Measurements from ENCODE around the gene ANKRD12. TPM values are rescaled to one million over a fixed set of nuclear protein-coding genes. Genes with fewer than 3 reads are reported as not detected.

The ANKRD12 gene
- total RNA-seq, 8 experiments from 2014 or later = 18.5 to 48.5 (median 35.9) TPM

GRCh38 chr18:9109523-9109922, 27.1 kb upstream of the ANKRD12 start:
- Histone ChIP-seq H3K27ac (no peak overlapping the region), H3K4me3 (no peak overlapping the region), H3K4me1 (replicated peaks in 1 of 2) (peaks cover 13 to 38% of the 10 kb centered on the region in 2 donors)
- 6 to 96% (median 56%) methylated on average over 3 to 4 of the region's 4 CpGs; no CpG with 5 or more reads in 1 of the 10 experiments for WGBS, 10 experiments
- ATAC-seq (replicated peaks in 6 of 8) = peak in 2 of 8 experiments; percentile 55 to 57
- in situ Hi-C loops (cut with MboI; ENCODE audit: low pct_unique_long_range_greater_than_20kb in 2 of 9, low sequenced_read_pairs in 9 of 9, unreplicated experiment in 9 of 9) = no loop called here

- no peak overlapping the region for H3K27ac ChIP-seq
- peak in 1 of 8 experiments; percentile 25 for ATAC-seq (replicated peaks in 6 of 8)
- H3K4me3 ChIP-seq = no peak overlapping the region
- in situ Hi-C loops (cut with MboI; ENCODE audit: low pct_unique_long_range_greater_than_20kb in 2 of 9, low sequenced_read_pairs in 9 of 9, unreplicated experiment in 9 of 9) = no loop called here
- H3K4me1 ChIP-seq (replicated peaks in 1 of 2) = peaks cover 0 to 6% of the 10 kb centered on the region in 2 donors
- 37 to 100% (median 90%) methylated on average over 1 to 7 of the region's 7 CpGs; no CpG with 5 or more reads in 2 of the 10 experiments for WGBS, 10 experiments
These were observed 23.0 kb upstream of the ANKRD12 start for GRCh38 chr18:9113468-9114149.

- in situ Hi-C loops (cut with MboI; ENCODE audit: low pct_unique_long_range_greater_than_20kb in 2 of 9, low sequenced_read_pairs in 9 of 9, unreplicated experiment in 9 of 9) = no loop called here
- no peak overlapping the region for H3K27ac ChIP-seq
- H3K4me1 ChIP-seq (replicated peaks in 1 of 2) = no peaks in the 10 kb centered on the region
- no peak for ATAC-seq (replicated peaks in 6 of 8)
- no peak overlapping the region for H3K4me3 ChIP-seq
These were observed 20.6 kb upstream of the ANKRD12 start for GRCh38 chr18:9115984-9116383.

GRCh38 chr18:9117980-9118841, 18.4 kb upstream of the ANKRD12 start:
- no peak for ATAC-seq (replicated peaks in 6 of 8)
- WGBS, 10 experiments = 40 to 92% (median 80%) methylated on average over 3 to 5 of the region's 5 CpGs; no CpG with 5 or more reads in 1 of the 10 experiments
- Histone ChIP-seq H3K4me1 (replicated peaks in 1 of 2) (no peaks in the 10 kb centered on the region), H3K4me3 (no peak overlapping the region), H3K27ac (no peak overlapping the region)
- in situ Hi-C loops (cut with MboI; ENCODE audit: low pct_unique_long_range_greater_than_20kb in 2 of 9, low sequenced_read_pairs in 9 of 9, unreplicated experiment in 9 of 9) = no loop called here

- ATAC-seq (replicated peaks in 6 of 8) = no peak
- Histone ChIP-seq H3K27ac (no peak overlapping the region), H3K4me3 (no peak overlapping the region), H3K4me1 (replicated peaks in 1 of 2) (no peaks in the 10 kb centered on the region)
- in situ Hi-C loops (cut with MboI; ENCODE audit: low pct_unique_long_range_greater_than_20kb in 2 of 9, low sequenced_read_pairs in 9 of 9, unreplicated experiment in 9 of 9) = no loop called here
- WGBS, 10 experiments = 0 to 100% (median 69%) methylated on average over 1 of the region's 1 CpG; no CpG with 5 or more reads in 2 of the 10 experiments
These were observed 15.8 kb upstream of the ANKRD12 start for GRCh38 chr18:9120796-9121195.

- Histone ChIP-seq H3K4me3 (no peak overlapping the region), H3K27ac (no peak overlapping the region), H3K4me1 (replicated peaks in 1 of 2) (no peaks in the 10 kb centered on the region)
- no peak for ATAC-seq (replicated peaks in 6 of 8)
- in situ Hi-C loops (cut with MboI; ENCODE audit: low pct_unique_long_range_greater_than_20kb in 2 of 9, low sequenced_read_pairs in 9 of 9, unreplicated experiment in 9 of 9) = no loop called here
- WGBS, 10 experiments = 88 to 100% (median 100%) methylated on average over 1 of the region's 2 CpGs; no CpG with 5 or more reads in 4 of the 10 experiments
These were observed 13.1 kb upstream of the ANKRD12 start for GRCh38 chr18:9123520-9123919.

DNA sequence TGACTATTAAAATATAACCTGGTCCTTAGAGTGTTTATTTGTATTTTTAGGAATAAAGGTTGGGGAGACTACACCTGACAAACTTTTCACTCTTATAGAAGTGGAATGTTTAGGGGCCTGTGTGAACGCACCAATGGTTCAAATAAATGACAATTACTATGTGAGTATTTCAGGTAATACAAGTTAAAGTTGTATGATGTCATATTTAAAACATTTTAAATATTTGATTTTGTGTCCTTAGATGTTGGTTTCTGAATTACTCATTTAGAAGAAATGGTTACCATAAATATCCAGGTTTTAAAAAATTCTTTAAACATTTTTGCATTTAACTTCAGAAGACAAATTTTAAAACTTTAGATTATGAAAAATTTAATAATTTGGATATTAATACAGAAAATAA, 11.8 kb upstream of the ANKRD12 start:
- Histone ChIP-seq H3K27ac (no peak overlapping the region), H3K4me3 (no peak overlapping the region), H3K4me1 (replicated peaks in 1 of 2) (no peaks in the 10 kb centered on the region)
- no peak for ATAC-seq (replicated peaks in 6 of 8)
- in situ Hi-C loops (cut with MboI; ENCODE audit: low pct_unique_long_range_greater_than_20kb in 2 of 9, low sequenced_read_pairs in 9 of 9, unreplicated experiment in 9 of 9) = loop anchor here in 1 of 9 experiments (25.0 kb wide), 1 partner anchor 88 kb away; no protein-coding TSS in a partner anchor
- WGBS, 10 experiments = 80 to 100% (median 100%) methylated on average over 1 of the region's 1 CpG; no CpG with 5 or more reads in 1 of the 10 experiments

DNA sequence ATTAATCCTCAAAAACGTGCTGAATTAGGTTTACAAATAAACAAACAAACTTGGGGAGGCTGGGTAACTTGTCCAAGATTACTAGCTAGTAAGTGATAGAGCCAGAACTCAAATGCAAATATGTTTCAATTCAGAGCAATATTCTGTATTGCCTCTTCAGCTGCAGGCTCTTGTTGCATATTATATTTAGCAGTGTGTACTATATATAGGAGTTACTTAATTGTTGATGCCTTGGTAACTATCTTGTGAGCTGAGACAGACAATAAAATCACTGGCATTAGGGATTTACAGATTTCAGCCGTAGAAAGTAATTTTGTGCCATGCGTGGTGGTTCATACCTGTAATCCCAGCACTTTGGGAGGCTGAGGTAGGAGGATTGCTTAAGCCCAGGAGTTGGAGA, 10.2 kb upstream of the ANKRD12 start:
- H3K4me3 ChIP-seq = no peak overlapping the region
- in situ Hi-C loops (cut with MboI; ENCODE audit: low pct_unique_long_range_greater_than_20kb in 2 of 9, low sequenced_read_pairs in 9 of 9, unreplicated experiment in 9 of 9) = loop anchor here in 1 of 9 experiments (25.0 kb wide), 1 partner anchor 89 kb away; no protein-coding TSS in a partner anchor
- 33 to 100% (median 76%) methylated on average over 1 to 3 of the region's 3 CpGs; no CpG with 5 or more reads in 1 of the 10 experiments for WGBS, 10 experiments
- H3K4me1 ChIP-seq (replicated peaks in 1 of 2) = no peaks in the 10 kb centered on the region
- ATAC-seq (replicated peaks in 6 of 8) = peak in 1 of 8 experiments; percentile 23
- H3K27ac ChIP-seq = no peak overlapping the region

GRCh38 chr18:9130195-9130594, 6.4 kb upstream of the ANKRD12 start:
- Histone ChIP-seq H3K4me3 (no peak overlapping the region), H3K27ac (no peak overlapping the region), H3K4me1 (replicated peaks in 1 of 2) (peaks cover 0 to 2% of the 10 kb centered on the region in 2 donors)
- WGBS, 10 experiments = 84 to 100% (median 97%) methylated on average over 2 to 4 of the region's 4 CpGs
- in situ Hi-C loops (cut with MboI; ENCODE audit: low pct_unique_long_range_greater_than_20kb in 2 of 9, low sequenced_read_pairs in 9 of 9, unreplicated experiment in 9 of 9) = loop anchor here in 1 of 9 experiments (25.0 kb wide), 1 partner anchor 93 kb away; no protein-coding TSS in a partner anchor
- no peak for ATAC-seq (replicated peaks in 6 of 8)

- Histone ChIP-seq H3K4me3 (no peak overlapping the region), H3K27ac (no peak overlapping the region), H3K4me1 (replicated peaks in 1 of 2) (peaks cover 0 to 6% of the 10 kb centered on the region in 2 donors)
- WGBS, 10 experiments = 57 to 100% (median 96%) methylated on average over 1 to 2 of the region's 2 CpGs; no CpG with 5 or more reads in 2 of the 10 experiments
- in situ Hi-C loops (cut with MboI; ENCODE audit: low pct_unique_long_range_greater_than_20kb in 2 of 9, low sequenced_read_pairs in 9 of 9, unreplicated experiment in 9 of 9) = loop anchor here in 1 of 9 experiments (25.0 kb wide), 1 partner anchor 94 kb away; no protein-coding TSS in a partner anchor
- no peak for ATAC-seq (replicated peaks in 6 of 8)
These were observed 5.8 kb upstream of the ANKRD12 start for GRCh38 chr18:9130806-9131205.

- in situ Hi-C loops (cut with MboI; ENCODE audit: low pct_unique_long_range_greater_than_20kb in 2 of 9, low sequenced_read_pairs in 9 of 9, unreplicated experiment in 9 of 9) = loop anchor here in 1 of 9 experiments (25.0 kb wide), 1 partner anchor 95 kb away; no protein-coding TSS in a partner anchor
- Histone ChIP-seq H3K4me3 (no peak overlapping the region), H3K4me1 (replicated peaks in 1 of 2) (peaks cover 0 to 6% of the 10 kb centered on the region in 2 donors), H3K27ac (no peak overlapping the region)
- 60 to 100% (median 98%) methylated on average over 1 to 4 of the region's 4 CpGs for WGBS, 10 experiments
- no peak for ATAC-seq (replicated peaks in 6 of 8)
These were observed 4.0 kb upstream of the ANKRD12 start for GRCh38 chr18:9132628-9133027.

GRCh38 chr18:9133225-9133624, 3.4 kb upstream of the ANKRD12 start:
- peaks cover 2 to 7% of the 10 kb centered on the region in 2 donors for H3K4me1 ChIP-seq (replicated peaks in 1 of 2)
- H3K27ac ChIP-seq = no peak overlapping the region
- WGBS, 10 experiments = 80 to 100% (median 97%) methylated on average over 1 to 2 of the region's 2 CpGs; no CpG with 5 or more reads in 2 of the 10 experiments
- no peak overlapping the region for H3K4me3 ChIP-seq
- ATAC-seq (replicated peaks in 6 of 8) = no peak
- in situ Hi-C loops (cut with MboI; ENCODE audit: low pct_unique_long_range_greater_than_20kb in 2 of 9, low sequenced_read_pairs in 9 of 9, unreplicated experiment in 9 of 9) = loop anchor here in 1 of 9 experiments (25.0 kb wide), 1 partner anchor 96 kb away; no protein-coding TSS in a partner anchor

Measured in motor neuron (in vitro differentiated cells).